ENCODE results near the gene MTAP. TPM values are rescaled to one million over a fixed set of nuclear protein-coding genes. Genes with fewer than 3 reads are reported as not detected.

Gene MTAP
- total RNA-seq, 1 experiment from 2014 or later = 84.3 TPM

- no peak for TF ChIP-seq PRDM15 (CRISPR knock-in tag; IDR thresholded peaks at IDR 0.05)
- no peak for TF ChIP-seq ETV6 (CRISPR knock-in tag; IDR thresholded peaks at IDR 0.05)
- TF ChIP-seq ELF4 (CRISPR knock-in tag; IDR thresholded peaks at IDR 0.05; ENCODE audit: low read depth) = no peak
- TF ChIP-seq CBFB (CRISPR knock-in tag; IDR thresholded peaks at IDR 0.05; ENCODE audit: low read depth) = no peak
- no peak for TF ChIP-seq GTF2I (CRISPR knock-in tag; conservative IDR thresholded peaks at IDR 0.05)
- TF ChIP-seq ZNF281 (CRISPR knock-in tag; IDR thresholded peaks at IDR 0.05) = no peak
These were observed 88.3 kb downstream of the MTAP start (continued) for GRCh38 chr9:21890696-21891095.

GRCh38 chr9:21901546-21901945 is 99.1 kb downstream of the MTAP start:
- Mint-ChIP-seq H3K27me3 (ENCODE audit: low read depth) (peaks cover 18% of the 10 kb centered on the region), H3K27ac (no peak overlapping the region), H3K36me3 (peaks cover 31% of the 10 kb centered on the region), H3K9me3 (peaks cover 39% of the 10 kb centered on the region), H3K4me1 (peaks cover 9% of the 10 kb centered on the region), H3K4me3 (no peak overlapping the region)
- TF ChIP-seq STAT6 (CRISPR knock-in tag; conservative IDR thresholded peaks at IDR 0.05; ENCODE audit: low read depth) (no peak), ZMAT4 (CRISPR knock-in tag; IDR thresholded peaks at IDR 0.05) (no peak), NFATC4 (CRISPR knock-in tag; IDR thresholded peaks at IDR 0.05) (no peak), ERG (CRISPR knock-in tag; IDR thresholded peaks at IDR 0.05) (no peak), AR (CRISPR knock-in tag; IDR thresholded peaks at IDR 0.05) (no peak), MXD4 (CRISPR knock-in tag; IDR thresholded peaks at IDR 0.05; ENCODE audit: borderline replicate concordance) (no peak), IRF1 (CRISPR knock-in tag; IDR thresholded peaks at IDR 0.05) (no peak), IRF2 (CRISPR knock-in tag; IDR thresholded peaks at IDR 0.05; ENCODE audit: borderline replicate concordance, low read depth) (no peak), ATF1 (CRISPR knock-in tag; IDR thresholded peaks at IDR 0.05) (no peak), PRRX2 (CRISPR knock-in tag; IDR thresholded peaks at IDR 0.05) (no peak), ZNF423 (CRISPR knock-in tag; IDR thresholded peaks at IDR 0.05) (no peak), ZNF232 (CRISPR knock-in tag; IDR thresholded peaks at IDR 0.05) (no peak)
- ChIA-PET POLR2A (interaction anchor here (0.6 kb wide), 1 partner anchor 369 kb away, joined by 3 read pairs; no protein-coding TSS in a partner anchor), CTCF (interaction anchor here (1.1 to 1.2 kb wide), 2 partner anchors 88 to 343 kb away, joined by 3 to 4 read pairs; no protein-coding TSS in a partner anchor)
- ATAC-seq (no peak), DNase-seq (ENCODE audit: low spot score) (no peak)
